Measurements from ENCODE around the gene RCBTB1.

Gene RCBTB1

GRCh38 chr13:49584771-49585182 lies 581 bp downstream of the RCBTB1 start:
- DNase-seq (ENCODE audit: low read depth): no peak
- no peak for TF ChIP-seq CTCF (conservative IDR thresholded peaks at IDR 0.05; ENCODE audit: low read depth, low read length)
- H3K4me3 ChIP-seq (ENCODE audit: low read length): peak overlapping the region; percentile 90

- no peak for DNase-seq (ENCODE audit: low read depth)
- TF ChIP-seq CTCF (conservative IDR thresholded peaks at IDR 0.05; ENCODE audit: low read depth, low read length): no peak
- no peak overlapping the region for H3K4me3 ChIP-seq (ENCODE audit: low read length)
Measured at GRCh38 chr13:49580980-49581680, 4.2 kb downstream of the RCBTB1 start.

GRCh38 chr13:49579501-49579900 lies 5.9 kb downstream of the RCBTB1 start:
- H3K4me3 ChIP-seq (ENCODE audit: low read length): no peak overlapping the region
- no peak for TF ChIP-seq CTCF (conservative IDR thresholded peaks at IDR 0.05; ENCODE audit: low read depth, low read length)
- no peak for DNase-seq (ENCODE audit: low read depth)

- no peak overlapping the region for H3K4me3 ChIP-seq (ENCODE audit: low read length)
- no peak for TF ChIP-seq CTCF (conservative IDR thresholded peaks at IDR 0.05; ENCODE audit: low read depth, low read length)
- no peak for DNase-seq (ENCODE audit: low read depth)
Measured at GRCh38 chr13:49571299-49572240, 13.8 kb downstream of the RCBTB1 start.

GRCh38 chr13:49569993-49570689 lies 15.2 kb downstream of the RCBTB1 start:
- no peak overlapping the region for H3K4me3 ChIP-seq (ENCODE audit: low read length)
- DNase-seq (ENCODE audit: low read depth): no peak
- no peak for TF ChIP-seq CTCF (conservative IDR thresholded peaks at IDR 0.05; ENCODE audit: low read depth, low read length)

GRCh38 chr13:49567491-49567890 lies 17.9 kb downstream of the RCBTB1 start:
- TF ChIP-seq CTCF (conservative IDR thresholded peaks at IDR 0.05; ENCODE audit: low read depth, low read length): no peak
- no peak for DNase-seq (ENCODE audit: low read depth)
- no peak overlapping the region for H3K4me3 ChIP-seq (ENCODE audit: low read length)

Measured in retinal pigment epithelial cell (primary cell).